Renal cortex interstitium (tissue), 11 donors: ENCODE data around the gene LEFTY1. TPM values are rescaled to one million over a fixed set of nuclear protein-coding genes. Genes with fewer than 3 reads are reported as not detected.

ENCODE experiments used
- DNase-seq, 11 donors: peaks; one replicate each; pipeline ENCODE4 v3.0.0-alpha.2; 2013; ENCODE audit warnings: low read depth in 9 of 11, low spot score in 4 of 11; ENCODE audit errors: extremely low read depth in 1 of 11
- polyA plus RNA-seq, 3 donors: library from polyadenylated mRNA; unstranded; fragments of 120-200 nt; gene quantifications; one replicate each; pipeline ENCODE4 v1.2.1, GENCODE V29; 2013; ENCODE audit not compliant: insufficient read length in 3 of 3

The LEFTY1 gene
- polyA plus RNA-seq, 3 donors, result 4.2 to 5.5 (median 4.8) TPM

GRCh38 chr1:225861834-225862580, 26.9 kb downstream of the LEFTY1 start:
- no peak for DNase-seq

GRCh38 chr1:225860876-225861441, 28.0 kb downstream of the LEFTY1 start:
- DNase-seq, result no peak

GRCh38 chr1:225860107-225860506, 28.8 kb downstream of the LEFTY1 start:
- DNase-seq, result no peak

- no peak for DNase-seq
These were observed 29.8 kb downstream of the LEFTY1 start for GRCh38 chr1:225859151-225859550.

GRCh38 chr1:225857256-225857655, 31.7 kb downstream of the LEFTY1 start:
- no peak for DNase-seq

- no peak for DNase-seq
These were observed 33.2 kb downstream of the LEFTY1 start for GRCh38 chr1:225855503-225856300.

GRCh38 chr1:225853441-225853840, 35.5 kb downstream of the LEFTY1 start:
- no peak for DNase-seq

- no peak for DNase-seq
These were observed 36.4 kb downstream of the LEFTY1 start for GRCh38 chr1:225852413-225853124.

GRCh38 chr1:225851805-225852204, 37.1 kb downstream of the LEFTY1 start:
- DNase-seq, result peak in 1 of 11 donors; percentile 62

GRCh38 chr1:225850370-225850769, 38.6 kb downstream of the LEFTY1 start:
- no peak for DNase-seq

- DNase-seq, result no peak
These were observed 39.0 kb downstream of the LEFTY1 start for GRCh38 chr1:225849925-225850324.

GRCh38 chr1:225848030-225848955, 40.7 kb downstream of the LEFTY1 start:
- DNase-seq, result no peak

GRCh38 chr1:225847610-225848009, 41.3 kb downstream of the LEFTY1 start:
- DNase-seq, result no peak

GRCh38 chr1:225846331-225847310, 42.3 kb downstream of the LEFTY1 start:
- DNase-seq, result no peak

- peak in 3 of 11 donors; percentile 58 to 63 (median 62) for DNase-seq
These were observed 43.2 kb downstream of the LEFTY1 start for GRCh38 chr1:225845571-225846259.

GRCh38 chr1:225845097-225845496, 43.8 kb downstream of the LEFTY1 start:
- DNase-seq, result no peak
